ENCODE results near the gene DNAJB12. TPM values are rescaled to one million over a fixed set of nuclear protein-coding genes. Genes with fewer than 3 reads are reported as not detected.
"Not testable (repeated sequence)": the region's sequence is repeated elsewhere in the genome, so short reads cannot be mapped to it uniquely, and the experiment has no call there.

The DNAJB12 gene
- total and polyA plus RNA-seq, 10 of the 15 experiments (the other 5 are each of a cell fraction or from before 2014, with no cell fraction given) = 4.6 to 31.6 (median 18.8) TPM

- peaks cover 11% of the 10 kb centered on the region for H3K4me1 ChIP-seq (ENCODE audit: control insufficient read depth, insufficient read depth, low read length)
- no peak overlapping the region for H2AFZ ChIP-seq (ENCODE audit: control insufficient read depth, low read depth, low read length)
- H3K4me2 ChIP-seq (ENCODE audit: control insufficient read depth, insufficient read depth) = no peak overlapping the region
- H3K27ac ChIP-seq (ENCODE audit: control insufficient read depth, insufficient read depth) = no peak overlapping the region
- no peak for TF ChIP-seq CBX3 (IDR thresholded peaks at IDR 0.05; ENCODE audit: borderline replicate concordance, low read depth)
- TF ChIP-seq EGR1 (IDR thresholded peaks at IDR 0.05; ENCODE audit: borderline replicate concordance in 1 of 2, low read depth in 2 of 2, low read length in 2 of 2) = no peak
- TF ChIP-seq MTA2 (IDR thresholded peaks at IDR 0.05; ENCODE audit: low read depth) = no peak
- no peak for TF ChIP-seq BMI1 (IDR thresholded peaks at IDR 0.05; ENCODE audit: borderline replicate concordance)
- 86% methylated on average over 7 of the region's 7 CpGs for WGBS (ENCODE audit: insufficient coverage, insufficient replicate concordance, low lambda C conversion rate, missing lambda C conversion rate)
- BruUV-seq (replicated peaks) = no TSS peak
- H3K4me3 ChIP-seq = no peak overlapping the region
- RAD21 ChIA-PET (ENCODE audit: unreplicated experiment) = no interaction called here
- SMC1A ChIA-PET (ENCODE audit: uncharacterized antibody, unreplicated experiment) = no interaction called here
- no peaks in the 10 kb centered on the region for H4K20me1 ChIP-seq (ENCODE audit: control insufficient read depth, insufficient read depth)
- H3K79me2 ChIP-seq (ENCODE audit: control insufficient read depth, insufficient read depth, low read length) = peaks cover 16% of the 10 kb centered on the region
- H3K27me3 ChIP-seq (replicated peaks in 1 of 2; ENCODE audit: control insufficient read depth in 2 of 2, insufficient read depth in 2 of 2, low read length in 1 of 2) = no peaks in the 10 kb centered on the region
- no peak for DNase-seq (ENCODE audit: low read depth, low spot score)
- intact Hi-C loops (cut with micrococcal nuclease; ENCODE audit: unreplicated experiment) (no loop called here), in situ Hi-C loops (cut with MboI) (no loop called here)
- H3K9ac ChIP-seq (ENCODE audit: control insufficient read depth, insufficient read depth, low read length) = no peak overlapping the region
- no peaks in the 10 kb centered on the region for H3K9me3 ChIP-seq (replicated peaks; ENCODE audit: control insufficient read depth, insufficient read depth, low read length)
- POLR2A ChIA-PET = no interaction called here
- H3K36me3 ChIP-seq (ENCODE audit: control insufficient read depth in 2 of 2, insufficient read depth in 2 of 2, low read length in 1 of 2) = peaks cover 12 to 17% of the 10 kb centered on the region in 2 experiments; a peak in 3 of 4 replicates
- FAIRE-seq = no peak
- CTCF ChIA-PET = interaction anchor here (2.9 kb wide), 1 partner anchor 11 kb away, joined by 15 read pairs; no protein-coding TSS in a partner anchor
- ATAC-seq = no peak
Observed at GRCh38 chr10:72348282-72348681, 6.4 kb downstream of the DNAJB12 start.

- DNase-seq (ENCODE audit: low read depth, low spot score); H4K20me1 ChIP-seq (ENCODE audit: control insufficient read depth, insufficient read depth); H3K27ac ChIP-seq (ENCODE audit: control insufficient read depth, insufficient read depth); H3K27me3 ChIP-seq (replicated peaks in 1 of 2; ENCODE audit: control insufficient read depth in 2 of 2, insufficient read depth in 2 of 2, low read length in 1 of 2); H3K4me2 ChIP-seq (ENCODE audit: control insufficient read depth, insufficient read depth); H3K9ac ChIP-seq (ENCODE audit: control insufficient read depth, insufficient read depth, low read length); H2AFZ ChIP-seq (ENCODE audit: control insufficient read depth, low read depth, low read length); H3K9me3 ChIP-seq (replicated peaks; ENCODE audit: control insufficient read depth, insufficient read depth, low read length); H3K4me3 ChIP-seq; in situ Hi-C loops (cut with MboI); H3K79me2 ChIP-seq (ENCODE audit: control insufficient read depth, insufficient read depth, low read length); SMC1A ChIA-PET (ENCODE audit: uncharacterized antibody, unreplicated experiment); intact Hi-C loops (cut with micrococcal nuclease; ENCODE audit: unreplicated experiment); POLR2A ChIA-PET; ATAC-seq; FAIRE-seq; H3K4me1 ChIP-seq (ENCODE audit: control insufficient read depth, insufficient read depth, low read length); BruUV-seq (replicated peaks): not testable (repeated sequence)
- TF ChIP-seq BHLHE40 (IDR thresholded peaks at IDR 0.05; ENCODE audit: borderline replicate concordance in 1 of 2, low read depth in 2 of 2, low read length in 1 of 2) = 0 out of 4 replicates have a peak, but pooled peaks of 1 of the 2 experiments have one; percentile 7
- CTCF ChIA-PET = interaction anchor here (0.6 to 5.9 kb wide), 7 partner anchors 9 to 874 kb away, joined by 3 to 51 read pairs (median 3); no protein-coding TSS in a partner anchor
- 68% methylated on average over 7 of the region's 7 CpGs for WGBS (ENCODE audit: insufficient coverage, insufficient replicate concordance, low lambda C conversion rate, missing lambda C conversion rate)
- H3K36me3 ChIP-seq (ENCODE audit: control insufficient read depth in 2 of 2, insufficient read depth in 2 of 2, low read length in 1 of 2) = peaks cover 16 to 17% of the 10 kb centered on the region in 2 experiments
- RAD21 ChIA-PET (ENCODE audit: unreplicated experiment) = interaction anchor here (1.3 kb wide), 1 partner anchor 298 kb away, joined by 3 read pairs; no protein-coding TSS in a partner anchor
Observed at GRCh38 chr10:72346117-72346516, 8.6 kb downstream of the DNAJB12 start.

Data from GM12878 (cell line).